Keratinocyte (primary cell): ENCODE measurements around the gene ZMIZ1.

Experiments used
- EZH2 ChIP-seq: IDR thresholded peaks from one replicate; pipeline ENCODE4 v1.6.1; 2012; ENCODE audit warnings: inconsistent platforms, mild to moderate bottlenecking, low read length, moderate library complexity
- TF ChIP-seq, protein P1 (sequence below), 3 experiments: IDR thresholded peaks in 1 of 3; conservative IDR thresholded peaks in 1 of 3; optimal IDR thresholded peaks in 1 of 3; 2 replicates in 2 of 3; 3 replicates in 1 of 3; pipeline versions ENCODE3 to v1.5.1; 2011; ENCODE audit warnings: low read length in 3 of 3, mild to moderate bottlenecking in 3 of 3, moderate library complexity in 2 of 3, control low read depth in 1 of 3, inconsistent platforms in 1 of 3; ENCODE audit not compliant: insufficient read depth in 2 of 3; ENCODE audit errors: extremely low read depth in 1 of 3

DNA sequence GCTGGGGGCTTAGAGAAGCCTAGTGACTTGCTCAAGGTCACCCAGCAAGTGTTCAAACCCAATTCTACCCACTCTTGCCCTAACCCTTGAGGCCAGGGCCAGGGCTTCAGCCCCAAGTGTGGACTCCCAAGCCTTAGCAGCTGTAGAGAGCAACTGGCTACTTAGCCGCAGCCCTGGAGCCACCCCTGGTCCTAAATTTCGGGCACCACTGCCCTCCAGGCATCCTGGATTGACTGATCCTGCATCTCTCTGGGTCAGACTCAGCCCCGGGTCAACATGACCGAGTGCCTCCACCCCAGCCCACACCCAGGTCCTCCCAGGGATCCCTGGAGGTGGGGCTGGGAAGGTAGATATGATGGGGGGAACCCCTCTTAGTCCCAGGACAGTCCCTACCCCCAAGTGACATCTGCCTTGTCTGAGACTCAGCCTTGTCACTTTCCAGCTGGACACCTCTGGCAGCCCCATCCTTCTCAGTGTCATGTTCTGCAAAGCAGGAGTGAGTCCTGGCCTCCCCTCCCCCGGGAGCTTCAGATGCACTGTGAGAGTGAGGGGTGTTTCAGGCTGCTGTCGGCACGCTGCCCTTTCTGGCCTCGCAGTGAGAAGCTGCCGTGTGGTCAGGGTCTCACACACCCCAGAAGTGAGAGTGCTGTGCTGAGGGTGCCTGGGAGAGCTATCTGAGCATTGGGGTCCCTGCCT, 89.8 kb downstream of the ZMIZ1 start:
- TF ChIP-seq, protein P1, sequence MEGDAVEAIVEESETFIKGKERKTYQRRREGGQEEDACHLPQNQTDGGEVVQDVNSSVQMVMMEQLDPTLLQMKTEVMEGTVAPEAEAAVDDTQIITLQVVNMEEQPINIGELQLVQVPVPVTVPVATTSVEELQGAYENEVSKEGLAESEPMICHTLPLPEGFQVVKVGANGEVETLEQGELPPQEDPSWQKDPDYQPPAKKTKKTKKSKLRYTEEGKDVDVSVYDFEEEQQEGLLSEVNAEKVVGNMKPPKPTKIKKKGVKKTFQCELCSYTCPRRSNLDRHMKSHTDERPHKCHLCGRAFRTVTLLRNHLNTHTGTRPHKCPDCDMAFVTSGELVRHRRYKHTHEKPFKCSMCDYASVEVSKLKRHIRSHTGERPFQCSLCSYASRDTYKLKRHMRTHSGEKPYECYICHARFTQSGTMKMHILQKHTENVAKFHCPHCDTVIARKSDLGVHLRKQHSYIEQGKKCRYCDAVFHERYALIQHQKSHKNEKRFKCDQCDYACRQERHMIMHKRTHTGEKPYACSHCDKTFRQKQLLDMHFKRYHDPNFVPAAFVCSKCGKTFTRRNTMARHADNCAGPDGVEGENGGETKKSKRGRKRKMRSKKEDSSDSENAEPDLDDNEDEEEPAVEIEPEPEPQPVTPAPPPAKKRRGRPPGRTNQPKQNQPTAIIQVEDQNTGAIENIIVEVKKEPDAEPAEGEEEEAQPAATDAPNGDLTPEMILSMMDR (optimal IDR thresholded peaks at IDR 0.05 in 1 of 3, IDR thresholded peaks at IDR 0.05 in 1 of 3, conservative IDR thresholded peaks at IDR 0.05 in 1 of 3; ENCODE audit: extremely low read depth in 1 of 3, insufficient read depth in 2 of 3, low read length in 3 of 3): no peak
- no peak for TF ChIP-seq EZH2
